Measurements from ENCODE around the gene HLA-DOA. TPM values are rescaled to one million over a fixed set of nuclear protein-coding genes. Genes with fewer than 3 reads are reported as not detected.

Gene HLA-DOA
- total RNA-seq, 2 donors from 2014 or later: 0.56 to 7.8 TPM

GRCh38 chr6:32968867-32969684, 40.3 kb downstream of the HLA-DOA start:
- Mint-ChIP-seq H3K9me3 (no peaks in the 10 kb centered on the region), H3K4me3 (peak overlapping the region; percentile 84), H3K4me1 (peaks cover 23% of the 10 kb centered on the region), H3K36me3 (ENCODE audit: low read depth) (peaks cover 67% of the 10 kb centered on the region), H3K27me3 (no peaks in the 10 kb centered on the region), H3K27ac (peak overlapping the region; percentile 99)
- ATAC-seq (replicated peaks): peak; percentile 22

- Mint-ChIP-seq H3K27ac (peak within 1 kb of the TSS; percentile 99), H3K4me3 (peak within 1 kb of the TSS; percentile 84), H3K4me1 (peaks cover 26% of the 10 kb centered on the region), H3K9me3 (no peaks in the 10 kb centered on the region), H3K36me3 (ENCODE audit: low read depth) (peaks cover 59% of the 10 kb centered on the region), H3K27me3 (no peaks in the 10 kb centered on the region)
- peak; percentile 54 for ATAC-seq (replicated peaks)
Observed at GRCh38 chr6:32968093-32968866, 41.1 kb downstream of the HLA-DOA start, which contains the start of gene BRD2. Gene BRD2, plus strand, starts transcription at chr6:32968594. Its CDS starts 4,305 bp downstream, at chr6:32972899.

GRCh38 chr6:32967151-32968091, 42.0 kb downstream of the HLA-DOA start:
- H3K9me3 Mint-ChIP-seq: no peaks in the 10 kb centered on the region
- peaks cover 50% of the 10 kb centered on the region for H3K36me3 Mint-ChIP-seq (ENCODE audit: low read depth)
- peak overlapping the region; percentile 84 for H3K4me3 Mint-ChIP-seq
- no peak for ATAC-seq (replicated peaks)
- peak overlapping the region; percentile 99 for H3K27ac Mint-ChIP-seq
- no peaks in the 10 kb centered on the region for H3K27me3 Mint-ChIP-seq
- H3K4me1 Mint-ChIP-seq: peaks cover 30% of the 10 kb centered on the region

- H3K4me3 Mint-ChIP-seq: no peak overlapping the region
- no peaks in the 10 kb centered on the region for H3K9me3 Mint-ChIP-seq
- H3K36me3 Mint-ChIP-seq (ENCODE audit: low read depth): peaks cover 24% of the 10 kb centered on the region
- ATAC-seq (replicated peaks): no peak
- H3K4me1 Mint-ChIP-seq: peaks cover 44% of the 10 kb centered on the region
- no peak overlapping the region for H3K27ac Mint-ChIP-seq
- no peaks in the 10 kb centered on the region for H3K27me3 Mint-ChIP-seq
Observed at GRCh38 chr6:32964776-32965175, 44.6 kb downstream of the HLA-DOA start.

- peaks cover 44% of the 10 kb centered on the region for H3K4me1 Mint-ChIP-seq
- H3K9me3 Mint-ChIP-seq: no peaks in the 10 kb centered on the region
- no peak overlapping the region for H3K4me3 Mint-ChIP-seq
- no peaks in the 10 kb centered on the region for H3K27me3 Mint-ChIP-seq
- no peak overlapping the region for H3K27ac Mint-ChIP-seq
- peaks cover 15% of the 10 kb centered on the region for H3K36me3 Mint-ChIP-seq (ENCODE audit: low read depth)
- ATAC-seq (replicated peaks): no peak
Observed at GRCh38 chr6:32963866-32964265, 45.5 kb downstream of the HLA-DOA start.

GRCh38 chr6:32962213-32962826, 47.1 kb downstream of the HLA-DOA start:
- Mint-ChIP-seq H3K4me3 (no peak overlapping the region), H3K4me1 (peaks cover 44% of the 10 kb centered on the region)

GRCh38 chr6:32960563-32960962, 48.8 kb downstream of the HLA-DOA start:
- no peaks in the 10 kb centered on the region for H3K9me3 Mint-ChIP-seq
- H3K36me3 Mint-ChIP-seq (ENCODE audit: low read depth): no peaks in the 10 kb centered on the region
- no peak overlapping the region for H3K27ac Mint-ChIP-seq
- H3K27me3 Mint-ChIP-seq: no peaks in the 10 kb centered on the region
- ATAC-seq (replicated peaks): no peak
- H3K4me1 Mint-ChIP-seq: peaks cover 32% of the 10 kb centered on the region
- no peak overlapping the region for H3K4me3 Mint-ChIP-seq

More at GRCh38 chr6:32962213-32962826, 47.1 kb downstream of the HLA-DOA start:
- peaks cover 7% of the 10 kb centered on the region for H3K36me3 Mint-ChIP-seq (ENCODE audit: low read depth)
- H3K27ac Mint-ChIP-seq: no peak overlapping the region
- H3K9me3 Mint-ChIP-seq: no peaks in the 10 kb centered on the region
- H3K27me3 Mint-ChIP-seq: no peaks in the 10 kb centered on the region
- ATAC-seq (replicated peaks): no peak

- ATAC-seq (replicated peaks): no peak
- Mint-ChIP-seq H3K27me3 (no peaks in the 10 kb centered on the region), H3K36me3 (ENCODE audit: low read depth) (no peaks in the 10 kb centered on the region), H3K4me3 (no peak overlapping the region), H3K4me1 (peaks cover 32% of the 10 kb centered on the region), H3K27ac (no peak overlapping the region), H3K9me3 (no peaks in the 10 kb centered on the region)
Observed at GRCh38 chr6:32956176-32956575, 53.2 kb downstream of the HLA-DOA start.

GRCh38 chr6:32954986-32955802, 54.2 kb downstream of the HLA-DOA start:
- H3K4me3 Mint-ChIP-seq: peak overlapping the region; percentile 47
- peak overlapping the region; percentile 56 for H3K27ac Mint-ChIP-seq
- H3K9me3 Mint-ChIP-seq: no peaks in the 10 kb centered on the region
- H3K27me3 Mint-ChIP-seq: no peaks in the 10 kb centered on the region
- peak; percentile 22 for ATAC-seq (replicated peaks)
- H3K4me1 Mint-ChIP-seq: peaks cover 26% of the 10 kb centered on the region
- H3K36me3 Mint-ChIP-seq (ENCODE audit: low read depth): no peaks in the 10 kb centered on the region

- ATAC-seq (replicated peaks): no peak
- H3K4me1 Mint-ChIP-seq: peaks cover 26% of the 10 kb centered on the region
- H3K27me3 Mint-ChIP-seq: no peaks in the 10 kb centered on the region
- H3K36me3 Mint-ChIP-seq (ENCODE audit: low read depth): no peaks in the 10 kb centered on the region
- H3K9me3 Mint-ChIP-seq: no peaks in the 10 kb centered on the region
- H3K4me3 Mint-ChIP-seq: no peak overlapping the region
- H3K27ac Mint-ChIP-seq: no peak overlapping the region
Observed at GRCh38 chr6:32954267-32954666, 55.1 kb downstream of the HLA-DOA start.

Measured in activated T-helper 17 cell treated with anti-CD3 and anti-CD28 coated beads, Interleukin-2, amount 50 U/mL, for 72 hours (primary cell).